Hematopoietic multipotent progenitor cell treated with erythropoietin and hydrocortisone succinate and interleukin-3 and kit ligand, for 8 days (in vitro differentiated cells): ENCODE results near the gene ARL4A.

Source experiments
- DNase-seq: peaks from one replicate; pipeline ENCODE4 v3.0.0-alpha.2; 2015

The ARL4A gene

DNA sequence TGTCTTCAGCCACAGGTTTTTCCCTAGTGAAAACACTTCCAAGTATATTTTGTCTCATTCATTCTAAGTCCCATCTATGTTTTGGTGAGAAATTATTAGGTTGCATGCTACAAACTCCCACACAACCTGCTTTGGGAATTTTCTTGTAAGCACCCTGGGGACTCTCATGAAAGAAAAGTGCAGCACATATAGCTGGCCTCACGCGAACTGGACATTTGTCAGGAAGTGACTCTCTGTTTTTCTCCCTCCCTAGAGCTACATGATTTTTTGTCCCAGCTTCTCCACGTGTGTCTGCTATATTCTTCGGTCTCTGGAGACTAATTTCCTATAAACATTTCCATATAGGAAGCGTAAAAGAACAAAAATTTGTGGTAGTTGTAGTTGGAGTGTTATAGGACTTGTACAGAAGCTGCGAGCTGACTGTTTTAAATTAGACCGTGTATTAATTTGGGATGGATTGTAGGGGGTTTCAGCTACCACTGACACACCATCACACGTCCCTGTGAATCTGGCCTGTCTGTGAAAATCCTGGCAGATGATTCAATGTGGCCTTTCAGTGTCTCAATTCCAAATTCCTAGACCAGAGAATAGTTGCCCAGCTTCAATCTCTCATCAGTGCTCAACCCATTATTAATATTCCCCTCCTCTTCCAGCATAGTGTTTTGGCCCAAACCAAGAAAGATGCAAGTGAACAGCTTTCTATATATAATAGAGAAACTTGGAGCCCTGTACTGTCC is 40.2 kb downstream of the ARL4A start:
- DNase-seq = no peak

DNA sequence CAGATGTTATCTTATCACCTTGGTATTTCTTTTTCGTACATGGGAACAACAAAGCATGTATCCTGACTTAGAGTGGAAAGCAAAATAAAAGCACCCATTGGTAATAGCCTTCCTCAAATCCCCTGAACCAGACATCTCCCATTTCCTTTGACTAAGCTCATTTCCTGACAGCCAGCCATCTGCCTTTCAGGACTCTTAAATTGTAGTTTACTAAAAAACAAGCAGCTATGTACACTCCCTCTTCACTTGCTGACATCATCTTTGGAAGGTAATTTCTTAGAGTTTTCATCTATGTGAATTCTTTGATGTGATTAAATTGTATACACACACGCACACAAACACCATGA is 40.7 kb downstream of the ARL4A start:
- DNase-seq = no peak

DNA sequence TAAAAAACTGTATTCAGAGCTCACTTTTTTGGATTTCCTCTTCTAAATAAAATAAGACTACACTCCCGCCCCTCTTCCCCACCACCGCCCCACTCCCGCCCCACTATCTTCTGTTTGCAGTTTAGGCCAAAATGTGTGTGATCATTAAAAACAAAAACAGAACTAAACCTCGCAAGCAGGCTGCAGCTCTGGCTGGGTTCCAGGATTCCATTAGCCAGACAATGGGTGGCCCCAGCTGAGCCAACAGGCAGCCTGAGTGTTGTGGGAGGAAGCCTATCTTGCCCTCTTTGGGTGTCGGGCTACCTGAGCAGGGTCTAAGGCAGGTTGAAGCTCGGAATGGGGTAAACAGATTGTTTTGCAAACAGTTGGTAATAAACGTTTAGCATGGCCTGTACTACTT is 41.7 kb downstream of the ARL4A start:
- peak; percentile 98 for DNase-seq

DNA sequence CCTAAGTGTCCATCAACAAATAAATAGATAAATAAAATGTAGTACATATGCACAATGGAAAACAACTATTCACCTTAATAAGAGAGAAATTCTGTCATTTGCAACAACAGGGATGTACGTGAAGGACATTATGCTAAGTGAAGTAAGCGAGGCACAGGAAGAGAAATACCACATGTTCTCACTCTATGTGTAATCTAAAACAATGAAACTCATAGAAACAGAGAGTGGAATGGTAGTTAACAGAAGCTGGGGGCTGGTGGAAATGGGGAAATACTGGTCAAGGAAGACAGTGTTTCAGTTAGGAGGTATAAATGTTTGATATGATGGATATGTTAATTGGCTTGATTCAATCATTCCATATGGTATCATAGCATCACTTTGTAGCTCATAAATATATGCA is 43.1 kb downstream of the ARL4A start:
- no peak for DNase-seq

DNA sequence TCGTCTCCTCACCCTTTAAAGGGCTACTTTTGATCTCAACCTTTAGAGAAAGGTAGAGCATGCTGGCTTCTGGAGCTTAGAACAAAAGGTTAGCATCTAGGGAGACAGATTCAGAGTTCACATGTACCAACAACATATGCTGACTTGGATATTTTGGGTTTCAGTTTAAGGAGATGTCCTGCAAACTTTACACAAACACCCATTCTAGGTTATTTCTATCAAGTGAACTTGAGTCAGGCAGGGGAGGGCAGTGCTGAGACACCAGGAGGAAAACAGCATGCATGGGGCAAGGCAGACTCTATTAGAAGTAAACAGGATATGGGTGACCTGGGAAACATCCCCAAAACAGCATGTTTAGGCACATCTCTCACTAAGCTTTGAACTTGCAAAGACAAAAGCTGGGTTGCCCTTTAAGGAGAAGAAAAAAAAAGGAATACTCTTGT is 43.8 kb downstream of the ARL4A start:
- peak; percentile 85 for DNase-seq

DNA sequence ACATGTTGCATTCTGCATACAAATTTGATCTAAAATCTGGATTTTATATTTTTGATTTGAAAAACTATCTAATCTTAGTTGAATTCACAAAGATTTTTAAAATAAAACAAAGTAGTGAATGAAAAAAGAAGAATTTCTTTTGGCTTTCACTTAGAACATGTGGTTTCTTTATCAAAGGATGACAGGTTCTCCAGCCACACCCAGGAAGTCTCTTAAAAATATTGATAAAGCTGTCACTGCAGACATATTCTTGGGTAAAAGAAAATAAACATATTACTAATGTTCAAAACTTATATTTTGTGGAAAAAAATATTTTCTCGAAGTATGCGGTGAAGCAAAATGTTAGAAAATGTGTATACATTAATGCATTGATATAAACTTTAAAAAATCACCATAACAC is 44.3 kb downstream of the ARL4A start:
- DNase-seq = peak; percentile 91

DNA sequence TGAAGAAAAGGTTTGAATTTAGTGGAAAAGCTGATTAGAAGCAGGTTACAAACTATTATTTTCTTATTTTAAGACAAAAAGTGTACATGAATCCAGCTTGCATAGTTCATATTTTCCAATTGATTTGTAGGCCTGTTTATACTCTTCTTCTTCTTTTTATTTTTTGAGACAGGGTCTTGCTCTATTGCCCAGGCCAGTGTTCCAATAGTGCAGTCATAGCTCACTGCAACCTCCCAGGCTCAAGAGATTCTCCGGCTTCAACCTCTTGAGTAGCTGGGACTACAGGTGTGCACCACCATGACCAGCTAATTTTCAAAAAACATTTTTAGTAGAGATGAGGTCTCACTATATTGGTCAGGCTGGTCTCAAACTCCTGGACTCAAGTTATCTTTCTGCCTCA is 45.0 kb downstream of the ARL4A start:
- DNase-seq = no peak

DNA sequence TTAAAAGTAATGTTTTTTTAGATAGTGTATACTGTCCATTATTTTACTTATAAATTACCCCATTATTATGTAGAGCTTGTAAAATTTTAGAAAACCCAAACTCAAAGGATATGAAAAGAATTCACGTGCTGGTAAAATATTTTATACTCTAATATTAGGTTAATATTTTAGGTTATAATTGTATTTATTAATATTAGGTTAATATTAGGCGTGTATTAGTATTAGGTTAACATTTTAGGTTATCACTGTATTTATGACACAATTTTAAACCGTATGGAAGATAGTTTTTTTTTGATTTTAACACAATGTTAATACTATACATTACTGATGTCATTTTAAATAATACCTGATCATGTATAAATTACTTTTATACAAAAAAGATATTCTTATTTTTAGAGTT is 48.5 kb downstream of the ARL4A start:
- DNase-seq = no peak

DNA sequence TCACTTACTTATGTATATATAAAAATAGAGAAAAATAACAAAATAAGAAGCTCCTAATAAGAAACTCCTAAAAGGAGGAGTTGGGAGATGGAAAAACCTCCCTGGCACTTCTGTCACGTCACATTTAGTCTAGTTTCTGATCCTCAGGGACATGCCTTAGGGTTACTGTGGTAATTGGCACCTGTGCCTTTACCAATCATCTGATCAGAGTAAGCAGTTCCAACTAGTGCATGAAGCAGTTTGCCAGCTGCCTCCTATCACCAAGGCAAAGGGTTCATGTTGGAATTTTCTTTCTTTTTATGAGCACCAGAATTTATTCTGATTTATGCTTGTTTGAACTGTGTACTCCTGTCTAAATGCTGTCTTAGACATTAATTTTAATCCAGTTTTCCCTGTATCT is 49.9 kb downstream of the ARL4A start:
- no peak for DNase-seq

DNA sequence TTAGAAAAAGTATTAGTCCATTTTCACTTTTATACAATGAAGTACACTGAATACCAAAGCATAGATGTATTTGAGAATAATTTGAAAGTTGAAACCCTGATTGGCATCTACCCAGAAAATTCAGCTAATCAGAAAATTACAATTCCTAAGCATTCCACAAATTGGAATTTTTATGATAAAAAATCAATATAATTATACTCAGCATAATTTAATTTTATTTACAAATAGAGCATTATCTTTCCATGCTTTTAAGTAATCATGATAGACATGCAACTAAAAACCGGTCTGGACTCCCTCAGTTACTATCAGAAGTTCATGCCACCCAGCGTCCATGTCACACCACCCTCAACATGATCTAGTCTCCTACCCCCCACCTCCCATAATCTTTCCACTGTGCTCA is 50.4 kb downstream of the ARL4A start:
- DNase-seq = no peak

DNA sequence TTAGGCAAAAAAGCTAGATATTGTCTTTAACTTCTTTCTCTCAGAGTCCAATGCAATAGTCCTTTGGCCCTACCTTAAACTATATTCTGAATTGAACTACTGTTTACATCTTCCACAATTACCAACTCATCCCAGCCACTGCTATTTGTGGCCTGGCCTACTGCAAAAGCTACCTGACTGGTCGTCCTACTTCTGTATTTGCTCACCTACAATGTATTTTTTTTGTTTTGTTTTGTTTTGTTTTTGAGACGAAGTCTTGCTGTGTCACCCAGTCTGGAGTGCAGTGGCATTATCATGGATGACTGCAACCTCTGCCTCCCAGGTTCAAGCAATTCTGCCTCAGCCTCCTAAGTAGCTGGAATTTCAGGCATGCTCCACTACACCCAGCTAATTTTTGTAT is 51.2 kb downstream of the ARL4A start:
- DNase-seq = no peak
